C4-2B (cell line): Measurements from ENCODE around the gene CDK14.

ENCODE experiments used
- H3K27ac ChIP-seq: fragments of 450-650 bp; 2 replicates; pipeline ENCODE4 v1.5.1; 2017
- ZFX ChIP-seq: fragments of 450-650 bp; IDR thresholded peaks from 2 replicates; pipeline ENCODE4 v1.6.1; 2017
- TF ChIP-seq, protein P1 (sequence below): fragments of 450-650 bp; conservative IDR thresholded peaks from 2 replicates; pipeline ENCODE4 v1.5.1; 2017; ENCODE audit warnings: mild to moderate bottlenecking

Gene CDK14

DNA sequence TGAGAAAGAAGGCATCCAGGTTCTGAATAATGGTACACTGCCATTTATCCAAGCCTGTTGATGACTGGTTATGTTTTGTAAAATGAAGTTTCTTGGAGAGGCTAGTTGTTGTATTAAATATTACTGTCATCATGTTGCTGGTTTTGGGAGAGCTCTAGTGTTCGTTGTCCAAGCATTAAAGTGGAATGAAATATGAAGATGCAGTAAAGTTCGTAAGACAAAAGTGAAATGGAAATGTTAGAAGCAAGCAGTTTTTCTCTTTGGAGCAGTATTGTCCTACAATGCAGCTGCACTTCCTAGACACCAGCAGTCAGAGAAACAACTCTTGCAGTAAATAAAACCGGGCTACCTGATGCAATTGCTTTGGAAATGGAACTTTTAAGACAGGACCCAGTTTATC lies 511.3 kb downstream of the CDK14 start:
- no peak overlapping the region for H3K27ac ChIP-seq
- no peak for TF ChIP-seq ZFX
- TF ChIP-seq, protein P1, sequence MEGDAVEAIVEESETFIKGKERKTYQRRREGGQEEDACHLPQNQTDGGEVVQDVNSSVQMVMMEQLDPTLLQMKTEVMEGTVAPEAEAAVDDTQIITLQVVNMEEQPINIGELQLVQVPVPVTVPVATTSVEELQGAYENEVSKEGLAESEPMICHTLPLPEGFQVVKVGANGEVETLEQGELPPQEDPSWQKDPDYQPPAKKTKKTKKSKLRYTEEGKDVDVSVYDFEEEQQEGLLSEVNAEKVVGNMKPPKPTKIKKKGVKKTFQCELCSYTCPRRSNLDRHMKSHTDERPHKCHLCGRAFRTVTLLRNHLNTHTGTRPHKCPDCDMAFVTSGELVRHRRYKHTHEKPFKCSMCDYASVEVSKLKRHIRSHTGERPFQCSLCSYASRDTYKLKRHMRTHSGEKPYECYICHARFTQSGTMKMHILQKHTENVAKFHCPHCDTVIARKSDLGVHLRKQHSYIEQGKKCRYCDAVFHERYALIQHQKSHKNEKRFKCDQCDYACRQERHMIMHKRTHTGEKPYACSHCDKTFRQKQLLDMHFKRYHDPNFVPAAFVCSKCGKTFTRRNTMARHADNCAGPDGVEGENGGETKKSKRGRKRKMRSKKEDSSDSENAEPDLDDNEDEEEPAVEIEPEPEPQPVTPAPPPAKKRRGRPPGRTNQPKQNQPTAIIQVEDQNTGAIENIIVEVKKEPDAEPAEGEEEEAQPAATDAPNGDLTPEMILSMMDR, result no peak

DNA sequence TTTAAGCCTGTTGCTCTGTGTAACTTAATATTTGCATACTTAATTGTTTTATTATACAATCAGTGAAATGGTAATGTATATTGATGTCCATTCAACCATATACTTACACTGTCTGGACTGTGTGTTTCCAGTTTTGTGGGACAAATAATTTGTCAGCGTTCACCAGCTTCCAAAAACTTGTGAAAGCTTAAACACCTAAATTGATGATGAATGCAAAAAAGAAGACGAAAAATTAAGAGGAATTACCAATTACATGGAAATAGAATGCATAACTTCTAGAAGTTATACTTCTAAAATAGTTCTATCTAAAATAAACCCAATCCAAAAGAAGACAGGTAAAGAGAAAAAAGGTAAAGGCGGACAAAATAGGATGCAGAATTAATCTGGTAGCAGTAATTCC lies 513.1 kb downstream of the CDK14 start:
- TF ChIP-seq ZFX, result no peak
- TF ChIP-seq, protein P1, result no peak

DNA sequence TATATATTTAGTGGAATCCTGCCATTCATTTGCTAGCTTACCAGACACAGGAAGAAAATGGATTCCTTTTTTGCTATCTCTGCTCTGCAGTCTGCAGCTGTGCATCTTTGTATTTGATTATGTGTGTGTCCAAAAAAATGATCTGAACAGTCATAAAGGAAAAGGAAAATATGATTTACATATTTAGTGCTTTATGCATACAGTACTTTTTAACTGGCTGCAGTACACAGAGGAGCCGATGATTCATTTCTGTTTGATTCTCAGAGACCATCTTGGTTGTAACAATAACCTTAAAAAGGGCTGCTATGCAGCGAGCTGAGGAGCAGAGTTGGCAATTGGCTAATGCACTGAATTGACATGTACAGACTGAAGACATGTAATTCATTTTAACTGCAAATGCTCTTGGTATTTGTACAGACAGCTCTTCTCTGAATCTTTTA lies 516.8 kb downstream of the CDK14 start:
- no peak for TF ChIP-seq ZFX
- no peak overlapping the region for H3K27ac ChIP-seq

More for the DNA sequence above, 513.1 kb downstream of the CDK14 start:
- H3K27ac ChIP-seq, result no peak overlapping the region

DNA sequence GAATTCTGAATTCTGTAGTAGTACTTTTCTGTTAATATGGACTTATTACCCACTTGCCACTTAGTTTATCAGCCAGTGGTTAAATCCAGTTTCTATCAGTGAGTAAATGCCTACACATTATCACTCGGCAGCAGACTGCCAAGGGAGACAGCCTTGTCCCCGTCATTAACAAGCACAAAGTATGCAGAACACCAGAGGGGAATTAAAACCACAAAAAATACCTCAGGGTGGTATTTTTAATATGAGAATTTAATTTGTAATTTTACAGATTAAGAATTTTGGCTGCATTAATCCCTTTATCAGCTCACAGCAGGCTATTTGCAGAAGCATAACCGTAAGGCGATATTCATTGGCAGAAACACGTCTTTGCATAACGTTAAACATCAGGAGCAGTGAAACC lies 518.1 kb downstream of the CDK14 start:
- TF ChIP-seq ZFX, result no peak
- TF ChIP-seq, protein P1, result no peak
- H3K27ac ChIP-seq, result no peak overlapping the region

DNA sequence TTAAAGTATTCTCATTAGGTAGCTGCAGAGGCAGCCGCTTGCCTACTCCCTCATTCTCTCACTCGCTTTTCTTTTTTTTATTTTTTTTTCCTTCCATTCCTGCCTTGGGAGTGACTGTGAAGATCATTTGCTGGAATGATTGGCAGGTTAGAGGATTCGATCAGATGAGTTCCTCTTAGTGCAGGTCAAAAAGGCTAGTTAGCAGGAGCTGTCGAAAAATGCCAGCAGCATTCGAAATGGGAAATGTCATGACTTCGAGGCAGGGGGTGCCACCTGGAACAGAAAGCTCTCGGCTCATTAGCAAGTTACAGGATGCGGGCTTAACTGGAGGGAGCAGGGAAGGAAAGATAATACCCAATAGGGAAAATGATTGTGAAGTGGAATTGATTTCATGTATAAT lies 530.6 kb downstream of the CDK14 start:
- TF ChIP-seq, protein P1, result no peak
- TF ChIP-seq ZFX, result no peak
- no peak overlapping the region for H3K27ac ChIP-seq

DNA sequence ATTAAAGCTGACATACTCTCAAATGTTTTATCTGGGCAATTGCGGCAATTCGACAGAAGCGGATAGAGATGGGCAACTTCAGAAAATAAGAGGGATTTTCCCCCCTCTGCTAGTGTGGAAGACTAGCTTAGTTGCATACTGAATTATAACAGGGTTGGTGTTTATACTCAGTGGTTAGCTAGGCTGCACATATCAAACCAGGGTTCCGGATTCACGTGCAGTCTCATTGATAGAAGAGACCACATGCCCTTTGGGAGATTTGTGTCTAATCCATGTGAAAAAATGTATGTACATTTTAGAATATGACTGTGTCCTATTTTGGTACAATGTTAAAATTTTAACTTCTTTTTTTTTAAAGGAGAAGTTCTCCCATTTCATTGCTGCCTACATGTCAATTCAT lies 531.2 kb downstream of the CDK14 start:
- H3K27ac ChIP-seq, result no peak overlapping the region
- TF ChIP-seq, protein P1, result no peak
- TF ChIP-seq ZFX, result no peak

DNA sequence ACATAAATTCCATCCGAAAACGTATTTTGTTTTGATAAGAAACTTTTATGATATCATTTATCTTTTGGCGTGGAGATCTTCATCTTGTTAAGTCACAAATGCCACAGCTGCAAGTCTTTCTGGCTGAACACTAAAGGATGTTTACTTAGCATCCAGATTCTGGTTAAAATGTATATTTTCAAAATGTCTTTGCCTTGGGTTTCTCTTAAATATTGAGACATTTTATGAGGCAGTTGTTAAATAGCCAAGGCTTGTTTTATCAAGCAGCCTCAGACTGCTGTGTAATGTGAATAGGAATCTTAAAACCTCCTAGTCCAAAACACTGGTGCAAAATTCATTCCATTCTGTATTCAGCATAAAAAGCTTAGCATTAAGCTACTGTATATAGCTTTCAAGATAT lies 531.8 kb downstream of the CDK14 start:
- no peak overlapping the region for H3K27ac ChIP-seq
- TF ChIP-seq ZFX, result no peak
- TF ChIP-seq, protein P1, result no peak

DNA sequence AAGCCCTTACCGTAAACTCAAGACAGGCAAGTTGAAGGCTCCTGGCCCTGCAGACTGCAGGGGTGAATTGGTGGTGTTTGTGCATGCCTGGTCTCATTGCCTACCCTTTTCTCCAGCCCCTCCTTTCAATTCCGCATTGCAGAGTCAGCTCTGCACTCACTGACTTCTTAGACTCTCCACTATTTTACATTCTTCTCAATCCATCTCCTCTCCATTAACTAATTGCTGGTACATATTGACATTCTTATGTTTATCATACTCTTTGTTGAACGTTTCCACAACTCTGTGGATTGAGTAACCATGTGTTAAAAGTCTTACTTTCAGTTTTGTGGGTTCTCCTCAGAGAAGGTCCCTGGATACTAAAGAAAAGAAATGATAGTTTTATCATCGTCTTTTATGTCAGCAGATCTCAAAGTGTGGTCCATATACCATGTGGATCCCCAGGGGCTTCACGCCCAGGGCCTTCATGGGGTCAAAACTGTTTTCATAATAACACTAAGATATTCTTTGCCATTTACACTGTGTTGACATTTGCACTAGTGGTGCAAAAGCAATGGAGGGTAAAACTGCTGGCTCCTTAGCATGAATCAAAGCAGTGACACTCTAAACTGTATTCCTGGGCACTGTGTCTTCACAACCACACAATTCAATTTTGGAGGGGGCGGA lies 532.7 kb downstream of the CDK14 start:
- no peak for TF ChIP-seq ZFX
- TF ChIP-seq, protein P1, result no peak

More for the DNA sequence above, 532.7 kb downstream of the CDK14 start:
- H3K27ac ChIP-seq, result no peak overlapping the region
